GM12878 (cell line): Measurements from ENCODE around the gene MALRD1. TPM values are rescaled to one million over a fixed set of nuclear protein-coding genes. Genes with fewer than 3 reads are reported as not detected.

Experiments used
- ATAC-seq: fragments of 200-7000 bp; cut with Tn5 transposase; 3 replicates; pipeline ENCODE4 v1.9.1; 2020; ENCODE audit warnings: mild to moderate bottlenecking, moderate library complexity
- BruUV-seq: library from RNA; stranded (reverse); fragments of 400-500 nt; replicated peaks from 2 replicates; lab custom pipeline; 2021; lab: Mats Ljungman, UMichigan
- CTCF ChIA-PET: fragments of 300-600 bp; sonication (Branson Sonifier 250); formaldehyde crosslinking; extraction: SDS; loops from one replicate; lab custom pipeline; 2021; ENCODE audit warnings: inconsistent platforms; lab: Yijun Ruan, JAX
- POLR2A ChIA-PET: fragments of 350-600 bp; formaldehyde crosslinking; extraction: SDS; loops from one replicate; lab custom pipeline; 2021; ENCODE audit warnings: inconsistent platforms; lab: Charles Lee
- RAD21 ChIA-PET: fragments of 300-600 bp; sonication (Branson Sonifier 250); formaldehyde crosslinking; loops from one replicate; lab custom pipeline; 2023; ENCODE audit warnings: antibody characterized with exemption; ENCODE audit not compliant: unreplicated experiment; lab: Charles Lee
- SMC1A ChIA-PET: fragments of 300-600 bp; sonication (Branson Sonifier 250); formaldehyde crosslinking; loops from one replicate; lab custom pipeline; 2023; ENCODE audit not compliant: unreplicated experiment, uncharacterized antibody; lab: Charles Lee
- DNase-seq: peaks from one replicate; pipeline ENCODE4 v3.0.0-alpha.2; 2011; ENCODE audit warnings: low read depth, low spot score
- FAIRE-seq: peaks from 3 replicates; lab custom pipeline; 2011; peaks lifted over from hg19 to GRCh38; lab: Jason Lieb, UNC
- H2AFZ ChIP-seq: 2 replicates; pipeline ENCODE4 v1.6.0; 2011; ENCODE audit warnings: low read depth, low read length, control low read depth; ENCODE audit not compliant: control insufficient read depth
- H3K27ac ChIP-seq: 2 replicates; pipeline ENCODE4 v1.5.1; 2011; ENCODE audit warnings: control low read depth; ENCODE audit not compliant: control insufficient read depth, insufficient read depth
- H3K27me3 ChIP-seq, 2 experiments: replicated peaks in 1 of 2; 2 replicates each; pipeline versions ENCODE4 v1.6.0 to v1.6.1; 2011; ENCODE audit warnings: low read length in 1 of 2; ENCODE audit not compliant: control insufficient read depth in 2 of 2, insufficient read depth in 2 of 2
- H3K36me3 ChIP-seq, 2 experiments: 2 replicates each; pipeline ENCODE4 v1.5.1; 2011; ENCODE audit warnings: low read length in 1 of 2; ENCODE audit not compliant: control insufficient read depth in 2 of 2, insufficient read depth in 2 of 2
- H3K4me1 ChIP-seq: 2 replicates; pipeline ENCODE4 v1.6.1; 2011; ENCODE audit warnings: mild to moderate bottlenecking, low read length, moderate library complexity, mixed read lengths; ENCODE audit not compliant: control insufficient read depth, insufficient read depth
- H3K4me2 ChIP-seq: 2 replicates; pipeline ENCODE4 v1.6.0; 2011; ENCODE audit warnings: control low read depth; ENCODE audit not compliant: control insufficient read depth, insufficient read depth
- H3K4me3 ChIP-seq: fragments of 200-600 bp; sonication (generic); 2 replicates; pipeline ENCODE4 v1.5.1; 2016
- H3K79me2 ChIP-seq: 2 replicates; pipeline ENCODE4 v1.6.0; 2011; ENCODE audit warnings: low read length; ENCODE audit not compliant: control insufficient read depth, insufficient read depth
- H3K9ac ChIP-seq: 2 replicates; pipeline ENCODE4 v1.8.0; 2011; ENCODE audit warnings: low read length, control low read depth, mixed read lengths; ENCODE audit not compliant: control insufficient read depth, insufficient read depth
- H3K9me3 ChIP-seq: replicated peaks from 3 replicates; pipeline ENCODE4 v1.5.1; 2011; ENCODE audit warnings: mild to moderate bottlenecking, low read length; ENCODE audit not compliant: control insufficient read depth, insufficient read depth
- H4K20me1 ChIP-seq: 2 replicates; pipeline ENCODE4 v1.6.0; 2011; ENCODE audit not compliant: control insufficient read depth, insufficient read depth
- SPI1 ChIP-seq: IDR thresholded peaks from 2 replicates; pipeline ENCODE4 v1.6.1; 2011; ENCODE audit warnings: low read depth, mild to moderate bottlenecking, low read length, moderate library complexity, borderline replicate concordance; ENCODE audit not compliant: insufficient read depth
- ZBED1 ChIP-seq: IDR thresholded peaks from 2 replicates; pipeline ENCODE4 v1.6.1; 2016; ENCODE audit warnings: borderline replicate concordance
- ZBTB4 ChIP-seq: fragments of 450-650 bp; formaldehyde crosslinking; IDR thresholded peaks from 2 replicates; pipeline ENCODE4 v1.4.0; 2022; ENCODE audit warnings: mild to moderate bottlenecking, moderate library complexity
- WGBS: methylation state at CpG from one replicate; pipeline ENCODE4 v1.1.6; 2016; ENCODE audit warnings: low lambda C conversion rate; ENCODE audit not compliant: insufficient replicate concordance, insufficient coverage; ENCODE audit errors: missing lambda C conversion rate; 5-methylcytosine and 5-hydroxymethylcytosine counted together
- in situ Hi-C: fragments of 300-500 bp; cut with MboI; formaldehyde crosslinking; loops from 9 replicates; pipeline ENCODE4 v1.14.3; 2018; ENCODE audit warnings: mixed read lengths
- intact Hi-C: fragments of 100-400 bp; cut with micrococcal nuclease; formaldehyde crosslinking; loops from one replicate; pipeline ENCODE4 v1.14.2; 2022; ENCODE audit not compliant: unreplicated experiment
- polyA plus RNA-seq, 11 experiments: library from polyadenylated mRNA; depleted of rRNA in 4 of 11; unstranded in 6 of 11; stranded (reverse) in 5 of 11; fragments of >200 nt; fragmentation: Nextera tagmentation in 4 of 11; fragmentation: Illumina TruSeq in 1 of 11; extraction: Ambion mirVana in 4 of 11; extraction: Trizol in 1 of 11; gene quantifications; 1 replicate in 1 of 11; 2 replicates in 10 of 11; pipeline versions ENCODE4 v1.2.1 to v1.2.3, GENCODE V29; 2011 to 2016; ENCODE audit warnings: inconsistent platforms in 2 of 11, missing spikeins in 2 of 11, low read depth in 1 of 11
- total RNA-seq, 4 experiments: library from RNA; depleted of rRNA in 3 of 4; stranded (reverse); fragments of >200 nt in 3 of 4; fragmentation: Illumina TruSeq in 1 of 4; extraction: Trizol in 1 of 4; gene quantifications; 2 replicates each; pipeline versions ENCODE4 v1.2.1 to v1.2.3, GENCODE V29; 2013 to 2021

MALRD1 gene
- total and polyA plus RNA-seq, 10 of the 15 experiments (the other 5 are each of a cell fraction or from before 2014, with no cell fraction given): 0.12 to 6.6 (median 0.26) TPM; not detected in 2

GRCh38 chr10:19195698-19196097 lies 147.1 kb downstream of the MALRD1 start:
- Histone ChIP-seq H3K27me3 (no peaks in the 10 kb centered on the region), H3K4me3 (no peak overlapping the region), H3K79me2 (no peaks in the 10 kb centered on the region), H3K36me3 (no peaks in the 10 kb centered on the region), H4K20me1 (no peaks in the 10 kb centered on the region), H3K4me1 (no peaks in the 10 kb centered on the region), H3K27ac (no peak overlapping the region), H2AFZ (no peak overlapping the region), H3K4me2 (no peak overlapping the region), H3K9ac (no peak overlapping the region), H3K9me3 (no peaks in the 10 kb centered on the region)
- WGBS: 11% methylated on average over 5 of the region's 5 CpGs
- CTCF ChIA-PET: no interaction called here
- intact Hi-C loops (no loop called here), in situ Hi-C loops (no loop called here)
- TF ChIP-seq SPI1 (peak; percentile 56; the same call in 1 of the 2 replicates), ZBTB4 (no peak), ZBED1 (no peak)
- DNase-seq (no peak), FAIRE-seq (no peak), ATAC-seq (peak; percentile 56)
- BruUV-seq: no TSS peak
- RAD21 ChIA-PET: interaction anchor here (0.7 to 3.2 kb wide), 3 partner anchors 11 to 51 kb away, joined by 3 to 13 read pairs (median 4); no protein-coding TSS in a partner anchor
- POLR2A ChIA-PET: interaction anchor here (0.6 kb wide), 1 partner anchor 191 kb away, joined by 6 read pairs; no protein-coding TSS in a partner anchor
- SMC1A ChIA-PET: interaction anchor here (1.5 to 2.9 kb wide), 5 partner anchors 9 to 53 kb away, joined by 4 to 12 read pairs (median 9); no protein-coding TSS in a partner anchor
